ENCODE measurements around the gene FOXD1. TPM values are rescaled to one million over a fixed set of nuclear protein-coding genes. Genes with fewer than 3 reads are reported as not detected.

The FOXD1 gene
- total RNA-seq, 1 experiment from 2014 or later = 2.8 TPM

DNA sequence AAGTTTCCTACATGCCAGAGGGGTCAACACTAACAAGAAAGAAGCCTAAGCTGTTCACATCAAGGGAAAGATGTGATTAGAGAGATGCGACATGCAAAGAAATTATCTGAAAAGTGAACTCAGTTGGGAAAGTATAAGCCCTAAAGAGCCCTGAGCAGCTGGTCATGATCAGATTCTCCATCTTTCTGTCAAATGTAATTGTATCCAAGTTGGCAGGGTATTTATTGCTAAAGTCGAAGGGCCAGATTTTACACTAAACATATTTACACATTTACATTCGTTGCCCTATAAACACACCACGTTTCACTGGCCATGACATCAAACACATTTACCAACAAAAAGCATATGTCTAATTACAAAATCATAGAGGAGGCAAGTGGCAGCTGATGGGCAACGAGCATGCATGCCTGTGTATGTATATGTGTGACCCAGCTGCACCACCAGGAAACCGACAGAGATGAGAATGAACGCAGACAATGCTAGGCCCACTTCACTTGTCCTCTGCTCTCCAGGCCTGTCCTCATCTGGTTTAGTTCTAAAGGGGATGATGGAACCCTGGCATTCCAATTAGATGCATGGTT, 6.3 kb downstream of the FOXD1 start:
- Mint-ChIP-seq H3K4me3 (ENCODE audit: unreplicated experiment) (no peak overlapping the region), H3K9me3 (ENCODE audit: unreplicated experiment) (no peaks in the 10 kb centered on the region), H3K27ac (ENCODE audit: unreplicated experiment) (no peak overlapping the region), H3K4me1 (ENCODE audit: low read depth, unreplicated experiment) (no peaks in the 10 kb centered on the region), H3K27me3 (ENCODE audit: insufficient read depth, unreplicated experiment) (peaks cover 18% of the 10 kb centered on the region), H3K36me3 (ENCODE audit: insufficient read depth, unreplicated experiment) (no peaks in the 10 kb centered on the region)
- intact Hi-C loops (cut with micrococcal nuclease; ENCODE audit: unreplicated experiment) = no loop called here
- H3K9me3 ChIP-seq = no peaks in the 10 kb centered on the region
- H3K4me3 ChIP-seq (ENCODE audit: low read depth, low read length) = no peak overlapping the region
- H3K4me1 ChIP-seq = peaks cover 15% of the 10 kb centered on the region
- DNase-seq = no peak
- H3K36me3 ChIP-seq (ENCODE audit: control insufficient read depth, insufficient read depth, low read length) = no peaks in the 10 kb centered on the region
- TF ChIP-seq, protein P1, sequence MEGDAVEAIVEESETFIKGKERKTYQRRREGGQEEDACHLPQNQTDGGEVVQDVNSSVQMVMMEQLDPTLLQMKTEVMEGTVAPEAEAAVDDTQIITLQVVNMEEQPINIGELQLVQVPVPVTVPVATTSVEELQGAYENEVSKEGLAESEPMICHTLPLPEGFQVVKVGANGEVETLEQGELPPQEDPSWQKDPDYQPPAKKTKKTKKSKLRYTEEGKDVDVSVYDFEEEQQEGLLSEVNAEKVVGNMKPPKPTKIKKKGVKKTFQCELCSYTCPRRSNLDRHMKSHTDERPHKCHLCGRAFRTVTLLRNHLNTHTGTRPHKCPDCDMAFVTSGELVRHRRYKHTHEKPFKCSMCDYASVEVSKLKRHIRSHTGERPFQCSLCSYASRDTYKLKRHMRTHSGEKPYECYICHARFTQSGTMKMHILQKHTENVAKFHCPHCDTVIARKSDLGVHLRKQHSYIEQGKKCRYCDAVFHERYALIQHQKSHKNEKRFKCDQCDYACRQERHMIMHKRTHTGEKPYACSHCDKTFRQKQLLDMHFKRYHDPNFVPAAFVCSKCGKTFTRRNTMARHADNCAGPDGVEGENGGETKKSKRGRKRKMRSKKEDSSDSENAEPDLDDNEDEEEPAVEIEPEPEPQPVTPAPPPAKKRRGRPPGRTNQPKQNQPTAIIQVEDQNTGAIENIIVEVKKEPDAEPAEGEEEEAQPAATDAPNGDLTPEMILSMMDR (IDR thresholded peaks at IDR 0.05; ENCODE audit: insufficient read depth in 1 of 2, low read depth in 1 of 2, low read length in 1 of 2, severe bottlenecking in 1 of 2, unreplicated experiment in 1 of 2) = no peak
- CTCF ChIA-PET = interaction anchor here (0.6 kb wide), 1 partner anchor 7 kb away, joined by 3 read pairs; no protein-coding TSS in a partner anchor
- H3K27me3 ChIP-seq (replicated peaks; ENCODE audit: control insufficient read depth, insufficient read depth, low read length) = peaks cover 1% of the 10 kb centered on the region; the same call in 1 of the 2 replicates
- POLR2A ChIA-PET = no interaction called here
- BruUV-seq (replicated peaks) = no TSS peak

DNA sequence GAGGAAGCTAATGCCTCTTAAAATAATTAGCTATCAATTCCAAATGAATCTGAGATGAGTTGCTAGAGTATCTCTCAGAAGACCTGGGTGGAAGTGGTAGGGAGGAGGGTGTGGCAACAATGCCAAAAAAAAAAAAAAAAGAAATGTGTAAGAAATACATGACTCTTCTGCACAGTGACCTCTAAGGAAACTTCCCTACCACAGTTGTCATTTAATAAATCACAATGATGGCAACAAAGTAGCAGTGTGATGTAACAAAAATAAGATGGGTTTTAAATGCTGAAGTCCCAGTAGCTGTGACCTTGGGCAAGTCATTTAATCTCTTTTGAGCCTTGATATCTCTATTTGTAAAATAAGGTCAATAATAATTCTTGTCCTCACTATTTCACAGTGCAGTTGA, 7.2 kb downstream of the FOXD1 start:
- peaks cover 1% of the 10 kb centered on the region; the same call in 1 of the 2 replicates for H3K27me3 ChIP-seq (replicated peaks; ENCODE audit: control insufficient read depth, insufficient read depth, low read length)
- TF ChIP-seq, protein P1 (IDR thresholded peaks at IDR 0.05; ENCODE audit: insufficient read depth in 1 of 2, low read depth in 1 of 2, low read length in 1 of 2, severe bottlenecking in 1 of 2, unreplicated experiment in 1 of 2) = no peak
- H3K36me3 ChIP-seq (ENCODE audit: control insufficient read depth, insufficient read depth, low read length) = no peaks in the 10 kb centered on the region
- no peaks in the 10 kb centered on the region for H3K9me3 ChIP-seq
- ChIA-PET CTCF (interaction anchor here (0.6 to 0.7 kb wide), 3 partner anchors 8 to 165 kb away, joined by 3 to 8 read pairs (median 7); no protein-coding TSS in a partner anchor), POLR2A (no interaction called here)
- Mint-ChIP-seq H3K27ac (ENCODE audit: unreplicated experiment) (no peak overlapping the region), H3K4me1 (ENCODE audit: low read depth, unreplicated experiment) (no peaks in the 10 kb centered on the region), H3K36me3 (ENCODE audit: insufficient read depth, unreplicated experiment) (no peaks in the 10 kb centered on the region), H3K9me3 (ENCODE audit: unreplicated experiment) (no peaks in the 10 kb centered on the region), H3K27me3 (ENCODE audit: insufficient read depth, unreplicated experiment) (peaks cover 18% of the 10 kb centered on the region), H3K4me3 (ENCODE audit: unreplicated experiment) (no peak overlapping the region)
- no peak overlapping the region for H3K4me3 ChIP-seq (ENCODE audit: low read depth, low read length)
- H3K4me1 ChIP-seq = peaks cover 12% of the 10 kb centered on the region
- intact Hi-C loops (cut with micrococcal nuclease; ENCODE audit: unreplicated experiment) = no loop called here
- no peak for DNase-seq
- no TSS peak for BruUV-seq (replicated peaks)

DNA sequence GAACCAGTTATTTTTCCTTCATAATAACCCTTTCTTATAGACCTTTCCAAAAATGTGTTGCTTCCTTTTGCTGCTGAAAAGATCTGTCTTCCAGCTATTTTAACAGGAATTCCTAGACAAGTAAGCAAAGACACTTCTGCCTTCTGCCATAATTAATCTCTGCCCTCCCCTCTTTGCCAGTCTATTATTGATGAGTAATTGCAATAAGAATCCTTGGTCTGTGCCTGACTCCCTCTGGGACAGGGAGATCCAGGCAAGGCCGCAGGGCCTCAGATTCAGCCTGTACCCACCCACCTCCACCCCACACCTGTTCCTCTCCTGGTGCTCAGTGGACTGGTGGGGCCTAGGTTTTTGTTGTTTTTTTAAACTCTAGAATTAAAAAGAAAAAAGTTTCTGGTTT, 8.3 kb downstream of the FOXD1 start:
- H3K36me3 ChIP-seq (ENCODE audit: control insufficient read depth, insufficient read depth, low read length) = no peaks in the 10 kb centered on the region
- no peak overlapping the region for H3K4me3 ChIP-seq (ENCODE audit: low read depth, low read length)
- DNase-seq = no peak
- ChIA-PET CTCF (interaction anchor here (0.7 kb wide), 1 partner anchor 75 kb away, joined by 4 read pairs; no protein-coding TSS in a partner anchor), POLR2A (no interaction called here)
- no peaks in the 10 kb centered on the region for H3K9me3 Mint-ChIP-seq (ENCODE audit: unreplicated experiment)
- intact Hi-C loops (cut with micrococcal nuclease; ENCODE audit: unreplicated experiment) = no loop called here
- no peak overlapping the region for H3K27ac Mint-ChIP-seq (ENCODE audit: unreplicated experiment)
- peaks cover 14% of the 10 kb centered on the region for H3K27me3 Mint-ChIP-seq (ENCODE audit: insufficient read depth, unreplicated experiment)
- H3K27me3 ChIP-seq (replicated peaks; ENCODE audit: control insufficient read depth, insufficient read depth, low read length) = peaks cover 1% of the 10 kb centered on the region; the same call in 1 of the 2 replicates
- BruUV-seq (replicated peaks) = no TSS peak
- H3K4me3 Mint-ChIP-seq (ENCODE audit: unreplicated experiment) = no peak overlapping the region
- H3K9me3 ChIP-seq = no peaks in the 10 kb centered on the region
- no peaks in the 10 kb centered on the region for H3K36me3 Mint-ChIP-seq (ENCODE audit: insufficient read depth, unreplicated experiment)
- H3K4me1 ChIP-seq = peaks cover 8% of the 10 kb centered on the region; the same call in 1 of the 2 replicates
- H3K4me1 Mint-ChIP-seq (ENCODE audit: low read depth, unreplicated experiment) = no peaks in the 10 kb centered on the region
- TF ChIP-seq, protein P1 (IDR thresholded peaks at IDR 0.05; ENCODE audit: insufficient read depth in 1 of 2, low read depth in 1 of 2, low read length in 1 of 2, severe bottlenecking in 1 of 2, unreplicated experiment in 1 of 2) = no peak
